HG03064 (cell line): ENCODE data around the gene PCAT7.
"Not testable (repeated sequence)": the region's sequence is repeated elsewhere in the genome, so short reads cannot be mapped to it uniquely, and the experiment has no call there.

ENCODE experiments used
- ATAC-seq: cut with Tn5 transposase; IDR thresholded peaks from one replicate; pipeline ENCODE4 v1.9.1; 2021; ENCODE audit warnings: low read depth; ENCODE audit not compliant: unreplicated experiment

The PCAT7 gene

GRCh38 chr9:94554439-94555331 is at the start of gene PCAT7:
Gene PCAT7, plus strand, starts transcription at chr9:94555083.
- ATAC-seq, result no peak

GRCh38 chr9:94506370-94506769 is 48.5 kb upstream of the PCAT7 start:
- not testable (repeated sequence) for ATAC-seq

DNA sequence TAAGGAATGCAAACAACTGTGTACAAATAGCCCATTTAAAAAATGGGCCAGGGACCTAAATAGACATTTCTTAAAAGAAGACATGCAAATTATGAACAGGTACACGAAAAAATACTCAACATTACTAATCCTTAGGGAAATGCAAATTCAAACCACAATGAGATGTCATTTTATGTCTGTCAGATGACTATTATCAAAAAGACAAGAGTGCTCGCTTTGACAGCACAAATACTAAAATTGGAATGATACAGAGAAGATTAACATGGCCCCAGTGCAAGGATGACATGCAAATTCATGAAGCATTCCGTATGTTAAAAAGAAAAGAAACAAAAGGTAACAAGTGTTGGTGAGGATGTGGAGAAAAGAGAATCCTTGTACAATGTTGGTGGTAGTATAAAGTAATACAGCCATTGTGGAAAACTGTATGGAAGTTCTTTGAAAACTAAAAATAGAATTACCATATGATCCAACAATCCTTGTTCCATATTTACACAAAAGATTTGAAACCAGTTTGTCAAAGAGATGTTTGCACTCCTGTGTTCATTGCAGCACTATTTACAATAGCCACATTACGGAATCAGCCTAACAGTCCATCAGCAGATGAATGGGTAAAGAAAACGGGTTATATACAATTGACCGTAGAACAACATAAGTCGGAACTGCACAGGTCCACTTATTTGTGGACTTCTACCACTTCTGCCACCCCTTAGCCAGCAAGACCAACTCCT is 47.2 kb upstream of the PCAT7 start:
- no peak for ATAC-seq

GRCh38 chr9:94511134-94511954 is 43.5 kb upstream of the PCAT7 start:
- ATAC-seq, result no peak

DNA sequence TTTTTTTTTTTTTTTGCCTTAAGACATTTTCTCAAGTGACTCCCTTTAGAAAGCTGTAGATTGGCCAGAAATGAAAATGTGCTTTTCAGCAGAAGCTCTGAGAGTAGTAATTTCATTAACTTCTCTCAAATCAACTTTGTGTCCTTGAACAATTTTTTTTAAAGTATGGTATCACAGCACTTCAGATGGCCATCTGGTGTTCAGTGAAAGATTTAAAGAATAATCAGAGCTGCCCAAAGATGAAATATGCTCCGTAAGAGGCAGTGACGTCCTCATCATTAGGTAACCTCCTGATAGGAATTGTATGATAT is 43.0 kb upstream of the PCAT7 start:
- no peak for ATAC-seq

- no peak for ATAC-seq
Measured at GRCh38 chr9:94514722-94515121, 40.2 kb upstream of the PCAT7 start.

GRCh38 chr9:94517254-94517653 is 37.6 kb upstream of the PCAT7 start:
- ATAC-seq, result no peak

DNA sequence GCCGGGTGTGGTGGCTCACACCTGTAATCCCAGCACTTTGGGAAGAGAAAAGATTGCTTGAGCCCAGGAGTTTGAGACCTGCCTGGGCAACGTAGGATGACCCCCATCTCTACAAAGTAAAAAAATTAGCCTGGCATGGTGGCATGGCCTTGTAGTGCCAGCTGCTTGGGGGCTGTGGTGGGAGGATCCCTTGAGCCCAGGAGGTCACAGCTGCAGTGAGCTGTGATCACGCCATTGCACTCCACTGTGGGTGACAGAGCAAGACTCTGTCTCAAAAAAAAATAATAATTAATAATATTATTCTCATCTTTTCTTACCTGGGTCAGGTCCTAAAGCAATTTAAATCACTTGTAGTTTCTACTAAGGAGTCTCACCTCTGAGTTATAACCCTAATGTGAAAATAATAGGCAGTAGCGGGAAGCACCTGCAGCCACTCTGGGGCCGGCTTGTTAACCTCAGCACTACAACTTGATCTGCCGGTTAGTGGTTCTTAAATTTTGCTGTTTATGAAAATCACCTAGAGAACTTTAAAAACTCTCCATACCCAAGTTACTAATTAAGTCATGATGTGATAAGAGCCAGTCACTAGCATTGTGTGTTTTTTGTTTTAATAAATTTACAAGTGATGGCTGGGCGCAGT is 29.4 kb upstream of the PCAT7 start:
- ATAC-seq, result no peak

DNA sequence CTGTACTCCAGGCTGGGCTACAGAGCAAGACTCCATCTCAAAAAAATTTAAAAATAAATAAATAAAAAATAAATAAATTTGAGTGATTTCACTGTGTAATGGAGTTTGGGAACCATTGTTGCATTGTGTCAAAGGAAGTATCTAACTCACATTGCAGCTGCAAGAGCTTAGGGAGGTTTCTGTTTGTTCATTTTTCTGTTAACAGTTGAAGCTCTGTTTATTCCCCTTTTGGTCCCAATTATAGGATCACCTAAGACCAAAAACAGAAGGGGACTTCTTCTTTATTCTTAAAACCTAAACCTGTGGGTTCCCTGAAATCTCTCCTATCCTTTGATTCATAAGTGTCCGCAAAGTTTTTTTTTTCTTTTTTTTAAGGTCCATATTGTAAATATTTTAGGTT is 28.6 kb upstream of the PCAT7 start:
- no peak for ATAC-seq

- no peak for ATAC-seq
Measured at GRCh38 chr9:94526951-94527350, 27.9 kb upstream of the PCAT7 start.

GRCh38 chr9:94528886-94529285 is 26.0 kb upstream of the PCAT7 start:
- no peak for ATAC-seq

DNA sequence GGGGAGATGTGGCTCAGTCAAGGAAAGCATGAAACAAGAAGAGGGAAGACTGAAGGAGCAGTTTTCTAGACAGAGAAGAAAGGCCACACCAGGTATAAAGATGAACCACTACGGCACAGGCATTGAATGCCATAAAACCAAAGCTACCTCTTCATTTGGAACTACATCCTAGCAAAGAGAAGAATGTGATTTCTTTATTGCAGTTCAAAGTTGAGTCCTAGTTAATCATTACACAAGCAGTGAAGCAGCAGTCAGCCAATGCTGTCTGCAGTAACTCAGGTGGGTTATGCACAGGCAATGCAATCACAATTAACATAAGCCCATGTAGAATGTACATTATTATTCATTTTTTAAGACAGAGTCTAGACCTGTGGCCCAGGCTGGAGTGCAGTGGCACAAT is 21.7 kb upstream of the PCAT7 start:
- ATAC-seq, result no peak

DNA sequence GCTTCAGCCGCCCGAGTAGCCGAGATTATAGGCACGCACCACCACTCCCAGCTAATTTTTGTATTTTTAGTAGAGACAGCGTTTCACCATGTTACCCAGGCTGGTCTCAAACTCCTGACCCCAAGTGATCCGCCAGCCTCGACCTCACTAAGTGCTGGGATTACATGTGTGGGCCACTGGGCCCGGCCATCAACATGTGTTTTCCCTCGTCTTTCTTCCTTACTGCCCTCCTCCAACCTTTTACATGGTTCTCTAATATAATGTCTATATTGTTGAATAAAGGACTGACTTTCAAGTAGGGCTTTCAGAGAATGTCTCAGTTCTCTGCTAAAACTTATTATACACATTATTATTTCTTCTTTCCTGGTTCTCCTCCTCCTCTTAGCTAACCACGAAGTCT is 21.3 kb upstream of the PCAT7 start:
- ATAC-seq, result no peak

GRCh38 chr9:94534901-94535300 is 20.0 kb upstream of the PCAT7 start:
- ATAC-seq, result no peak

- ATAC-seq, result no peak
Measured at GRCh38 chr9:94538908-94539307, 16.0 kb upstream of the PCAT7 start.

GRCh38 chr9:94544335-94544734 is 10.5 kb upstream of the PCAT7 start:
- not testable (repeated sequence) for ATAC-seq

GRCh38 chr9:94545940-94546339 is 8.9 kb upstream of the PCAT7 start:
- ATAC-seq, result no peak

GRCh38 chr9:94553029-94553938 is 1.6 kb upstream of the PCAT7 start:
- ATAC-seq, result no peak

GRCh38 chr9:94554078-94554438 is 825 bp upstream of the PCAT7 start:
- no peak for ATAC-seq

DNA sequence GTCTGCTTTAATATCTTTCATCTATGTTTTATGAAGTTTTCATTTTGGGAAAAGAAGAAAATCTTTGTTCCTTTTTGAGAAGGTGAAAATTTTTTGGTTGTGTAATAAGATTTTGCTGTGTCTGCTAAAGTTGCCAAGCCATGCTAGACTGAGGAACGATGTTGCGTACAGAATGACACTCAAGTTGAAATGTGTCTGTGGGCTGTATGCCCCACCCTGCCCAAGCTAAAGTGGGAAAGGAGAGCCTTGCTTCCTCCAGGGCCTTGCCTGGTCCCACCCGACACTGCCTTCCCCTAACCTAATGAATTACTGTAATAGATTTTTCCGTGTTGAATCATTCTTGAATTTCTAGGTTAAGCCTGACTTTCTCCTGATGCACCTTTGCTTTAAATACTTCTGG is 2.5 kb downstream of the PCAT7 start:
- ATAC-seq, result no peak
